WTC11 (cell line): ENCODE data around the gene DGCR8. TPM values are rescaled to one million over a fixed set of nuclear protein-coding genes. Genes with fewer than 3 reads are reported as not detected.
A peak's percentile ranks its signal among the peaks of the same experiment; 100 is the strongest.

Experiments used
- ATAC-seq: fragments of 200-7000 bp; cut with Tn5 transposase; 2 replicates; pipeline ENCODE4 v1.10.0; 2021; ENCODE audit warnings: mild to moderate bottlenecking, moderate library complexity
- CTCF ChIA-PET: fragments of 300-600 bp; sonication (Branson Sonifier 250); formaldehyde crosslinking; loops from one replicate; lab custom pipeline; 2021; ENCODE audit warnings: antibody characterized with exemption; lab: Charles Lee
- POLR2A ChIA-PET: fragments of 350-600 bp; sonication (Branson Sonifier 250); formaldehyde crosslinking; loops from one replicate; lab custom pipeline; 2021; ENCODE audit warnings: antibody characterized with exemption; lab: Charles Lee
- DNase-seq: peaks from one replicate; pipeline ENCODE4 v3.0.0; 2021; ENCODE audit warnings: low spot score
- H3K27ac Mint-ChIP-seq: 2 replicates; pipeline ENCODE4 v1.8.0; 2021; ENCODE audit warnings: mixed read lengths
- H3K27me3 Mint-ChIP-seq: 2 replicates; pipeline ENCODE4 v1.8.0; 2021; ENCODE audit warnings: low read depth, mild to moderate bottlenecking, moderate library complexity, mixed read lengths
- H3K36me3 Mint-ChIP-seq: 2 replicates; pipeline ENCODE4 v1.8.0; 2021; ENCODE audit warnings: mixed read lengths
- H3K4me1 Mint-ChIP-seq: 2 replicates; pipeline ENCODE4 v1.8.0; 2022; ENCODE audit warnings: mixed read lengths
- H3K4me3 Mint-ChIP-seq: 2 replicates; pipeline ENCODE4 v1.8.0; 2021; ENCODE audit warnings: mild to moderate bottlenecking, moderate library complexity, mixed read lengths
- H3K9me3 Mint-ChIP-seq: 2 replicates; pipeline ENCODE4 v1.8.0; 2021; ENCODE audit warnings: mixed read lengths
- AR ChIP-seq: fragments of 250-450 bp; sonication (Bioruptor Pico); IDR thresholded peaks from 2 replicates; pipeline ENCODE4 v1.9.0; 2021; ENCODE audit warnings: mild to moderate bottlenecking
- ETV6 ChIP-seq: sonication (generic); formaldehyde crosslinking; IDR thresholded peaks from 2 replicates; pipeline ENCODE4 v1.8.1; 2022; ENCODE audit warnings: mild to moderate bottlenecking, missing genetic modification reagents
- GABPB1 ChIP-seq: sonication (generic); formaldehyde crosslinking; IDR thresholded peaks from 2 replicates; pipeline ENCODE4 v1.8.1; 2023; ENCODE audit warnings: mild to moderate bottlenecking, missing genetic modification reagents
- NFYB ChIP-seq: sonication (generic); formaldehyde crosslinking; conservative IDR thresholded peaks from 2 replicates; pipeline ENCODE4 v1.8.0; 2022; ENCODE audit warnings: low read depth, missing genetic modification reagents
- RELA ChIP-seq: sonication (generic); formaldehyde crosslinking; IDR thresholded peaks from 2 replicates; pipeline ENCODE4 v1.8.1; 2022; ENCODE audit warnings: missing genetic modification reagents, mild to moderate bottlenecking, borderline replicate concordance
- SMAD3 ChIP-seq: sonication (generic); formaldehyde crosslinking; IDR thresholded peaks from 2 replicates; pipeline ENCODE4 v1.8.0; 2022; ENCODE audit warnings: missing genetic modification reagents, mild to moderate bottlenecking, borderline replicate concordance
- SP1 ChIP-seq: sonication (generic); formaldehyde crosslinking; conservative IDR thresholded peaks from 2 replicates; pipeline ENCODE4 v1.8.1; 2022; ENCODE audit warnings: missing genetic modification reagents
- ZNF416 ChIP-seq: fragments of 250-450 bp; sonication (Bioruptor Pico); IDR thresholded peaks from 2 replicates; pipeline ENCODE4 v1.9.0; 2021; ENCODE audit warnings: mild to moderate bottlenecking, inconsistent platforms
- ZNF532 ChIP-seq: fragments of 250-450 bp; sonication (Bioruptor Pico); IDR thresholded peaks from 2 replicates; pipeline ENCODE4 v1.9.0; 2021; ENCODE audit warnings: mild to moderate bottlenecking, borderline replicate concordance
- total RNA-seq: library from RNA; stranded (reverse); gene quantifications from 3 replicates; pipeline ENCODE4 v1.2.3, GENCODE V29; 2021
- TF ChIP-seq, protein P1 (sequence below): sonication (generic); formaldehyde crosslinking; IDR thresholded peaks from 2 replicates; pipeline ENCODE4 v1.8.0; 2022; ENCODE audit warnings: mild to moderate bottlenecking, missing genetic modification reagents
- TF ChIP-seq, protein P2 (sequence below): sonication (generic); formaldehyde crosslinking; conservative IDR thresholded peaks from 2 replicates; pipeline ENCODE4 v1.8.1; 2023; ENCODE audit warnings: mild to moderate bottlenecking, low read depth, missing genetic modification reagents, moderate library complexity

The DGCR8 gene
- total RNA-seq, 1 experiment from 2014 or later: 55.0 TPM

GRCh38 chr22:20126284-20127029 is 46.4 kb downstream of the DGCR8 start (continued):
- TF ChIP-seq NFYB (CRISPR knock-in tag) (no peak), SMAD3 (CRISPR knock-in tag) (no peak), ETV6 (CRISPR knock-in tag) (no peak), ZNF416 (CRISPR knock-in tag) (no peak), SP1 (CRISPR knock-in tag) (no peak), RELA (CRISPR knock-in tag) (no peak), AR (CRISPR knock-in tag) (no peak)
- TF ChIP-seq, protein P1, sequence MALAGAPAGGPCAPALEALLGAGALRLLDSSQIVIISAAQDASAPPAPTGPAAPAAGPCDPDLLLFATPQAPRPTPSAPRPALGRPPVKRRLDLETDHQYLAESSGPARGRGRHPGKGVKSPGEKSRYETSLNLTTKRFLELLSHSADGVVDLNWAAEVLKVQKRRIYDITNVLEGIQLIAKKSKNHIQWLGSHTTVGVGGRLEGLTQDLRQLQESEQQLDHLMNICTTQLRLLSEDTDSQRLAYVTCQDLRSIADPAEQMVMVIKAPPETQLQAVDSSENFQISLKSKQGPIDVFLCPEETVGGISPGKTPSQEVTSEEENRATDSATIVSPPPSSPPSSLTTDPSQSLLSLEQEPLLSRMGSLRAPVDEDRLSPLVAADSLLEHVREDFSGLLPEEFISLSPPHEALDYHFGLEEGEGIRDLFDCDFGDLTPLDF (CRISPR knock-in tag): no peak
- TF ChIP-seq, protein P2, sequence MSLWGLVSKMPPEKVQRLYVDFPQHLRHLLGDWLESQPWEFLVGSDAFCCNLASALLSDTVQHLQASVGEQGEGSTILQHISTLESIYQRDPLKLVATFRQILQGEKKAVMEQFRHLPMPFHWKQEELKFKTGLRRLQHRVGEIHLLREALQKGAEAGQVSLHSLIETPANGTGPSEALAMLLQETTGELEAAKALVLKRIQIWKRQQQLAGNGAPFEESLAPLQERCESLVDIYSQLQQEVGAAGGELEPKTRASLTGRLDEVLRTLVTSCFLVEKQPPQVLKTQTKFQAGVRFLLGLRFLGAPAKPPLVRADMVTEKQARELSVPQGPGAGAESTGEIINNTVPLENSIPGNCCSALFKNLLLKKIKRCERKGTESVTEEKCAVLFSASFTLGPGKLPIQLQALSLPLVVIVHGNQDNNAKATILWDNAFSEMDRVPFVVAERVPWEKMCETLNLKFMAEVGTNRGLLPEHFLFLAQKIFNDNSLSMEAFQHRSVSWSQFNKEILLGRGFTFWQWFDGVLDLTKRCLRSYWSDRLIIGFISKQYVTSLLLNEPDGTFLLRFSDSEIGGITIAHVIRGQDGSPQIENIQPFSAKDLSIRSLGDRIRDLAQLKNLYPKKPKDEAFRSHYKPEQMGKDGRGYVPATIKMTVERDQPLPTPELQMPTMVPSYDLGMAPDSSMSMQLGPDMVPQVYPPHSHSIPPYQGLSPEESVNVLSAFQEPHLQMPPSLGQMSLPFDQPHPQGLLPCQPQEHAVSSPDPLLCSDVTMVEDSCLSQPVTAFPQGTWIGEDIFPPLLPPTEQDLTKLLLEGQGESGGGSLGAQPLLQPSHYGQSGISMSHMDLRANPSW: no peak

DNA sequence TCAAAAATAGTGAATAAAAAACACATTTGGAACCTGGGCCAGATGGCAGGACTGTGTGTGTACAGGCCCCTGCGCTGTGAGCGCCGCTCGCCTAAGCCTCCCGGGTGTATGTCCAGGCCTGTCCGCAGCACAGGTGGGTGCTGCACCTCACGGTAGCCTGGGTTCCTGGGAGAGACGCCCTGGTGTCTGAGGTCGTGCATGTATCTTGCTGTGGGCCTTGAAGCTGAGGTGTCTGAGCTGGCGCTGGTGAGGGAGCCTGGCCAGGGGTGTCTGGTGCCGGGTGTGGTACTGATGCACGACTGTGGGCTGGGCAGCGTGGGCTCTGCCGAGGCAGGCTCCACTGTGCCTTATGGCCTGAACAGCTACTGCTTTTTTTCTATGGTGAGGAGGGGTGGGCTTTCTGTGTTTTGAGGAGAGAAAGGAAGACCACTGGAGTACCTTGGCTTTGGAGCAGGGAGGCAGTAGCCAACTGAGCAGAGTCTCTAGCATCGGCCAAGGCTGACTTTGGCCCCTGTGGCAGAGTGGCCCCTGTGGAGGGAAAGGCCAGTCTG is 47.4 kb downstream of the DGCR8 start:
- H3K4me3 Mint-ChIP-seq: no peak overlapping the region
- ChIA-PET POLR2A (interaction anchor here (0.6 to 1.1 kb wide), 2 partner anchors 48 to 172 kb away, joined by 3 to 6 read pairs; no protein-coding TSS in a partner anchor), CTCF (no interaction called here)
- no peaks in the 10 kb centered on the region for H3K4me1 Mint-ChIP-seq
- peak overlapping the region; percentile 86 for H3K27ac Mint-ChIP-seq
- H3K27me3 Mint-ChIP-seq: no peaks in the 10 kb centered on the region
- peak; percentile 17; the same call in 1 of the 2 replicates for TF ChIP-seq ZNF532 (CRISPR knock-in tag)
- no peak for TF ChIP-seq GABPB1 (CRISPR knock-in tag)
- H3K9me3 Mint-ChIP-seq: no peaks in the 10 kb centered on the region
- ATAC-seq: no peak
- no peak for DNase-seq
- peaks cover 36% of the 10 kb centered on the region for H3K36me3 Mint-ChIP-seq
